GM12892 (cell line): ENCODE data around the gene FAS.

Experiments used
- POLR2A ChIP-seq: IDR thresholded peaks from 2 replicates; pipeline ENCODE4 v1.6.1; 2011; ENCODE audit warnings: low read depth, low read length, control low read depth
- TAF1 ChIP-seq: IDR thresholded peaks from 2 replicates; pipeline ENCODE4 v1.6.1; 2011; ENCODE audit warnings: low read depth, mild to moderate bottlenecking, control low read depth, low read length, borderline replicate concordance

DNA sequence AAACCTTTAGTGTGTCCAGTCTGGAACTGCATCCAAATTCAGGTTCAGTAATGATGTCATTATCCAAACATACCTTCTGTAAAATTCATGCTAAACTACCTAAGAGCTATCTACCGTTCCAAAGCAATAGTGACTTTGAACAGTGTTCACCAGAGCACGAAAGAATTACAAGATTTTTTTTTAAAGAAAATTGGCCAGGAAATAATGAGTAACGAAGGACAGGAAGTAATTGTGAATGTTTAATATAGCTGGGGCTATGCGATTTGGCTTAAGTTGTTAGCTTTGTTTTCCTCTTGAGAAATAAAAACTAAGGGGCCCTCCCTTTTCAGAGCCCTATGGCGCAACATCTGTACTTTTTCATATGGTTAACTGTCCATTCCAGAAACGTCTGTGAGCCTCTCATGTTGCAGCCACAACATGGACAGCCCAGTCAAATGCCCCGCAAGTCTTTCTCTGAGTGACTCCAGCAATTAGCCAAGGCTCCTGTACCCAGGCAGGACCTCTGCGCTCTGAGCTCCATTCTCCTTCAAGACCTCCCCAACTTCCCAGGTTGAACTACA lies 694 bp upstream of the FAS start:
- TF ChIP-seq POLR2A, result no peak
- TF ChIP-seq TAF1, result no peak
